ENCODE results near the gene STAMBPL1.

STAMBPL1 gene

DNA sequence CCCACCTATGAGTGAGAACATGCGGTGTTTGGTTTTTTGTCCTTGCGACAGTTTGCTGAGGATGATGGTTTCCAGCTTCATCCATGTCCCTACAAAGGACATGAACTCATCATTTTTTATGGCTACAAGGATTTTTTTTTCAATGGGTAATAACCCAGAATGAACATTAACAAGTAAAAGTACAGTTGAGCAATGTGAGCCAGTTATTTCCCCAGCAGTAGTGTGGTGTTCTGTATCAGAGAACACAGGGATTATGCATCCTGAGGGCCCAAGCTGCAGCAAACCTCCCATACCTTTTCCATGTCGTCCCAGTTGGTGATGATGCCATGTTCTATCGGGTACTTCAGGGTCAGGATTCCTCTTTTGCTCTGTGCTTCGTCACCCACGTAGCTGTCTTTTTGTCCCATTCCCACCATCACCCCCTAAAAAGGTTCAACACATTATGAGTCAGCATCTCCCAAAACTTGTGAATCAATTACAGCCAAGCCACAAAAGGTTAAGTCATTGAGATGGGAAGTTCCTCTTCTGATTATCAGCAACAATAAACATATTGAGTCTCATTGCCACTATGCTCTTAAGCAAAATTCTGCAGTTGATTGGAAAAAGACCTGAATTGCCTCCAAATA, 67.0 kb downstream of the STAMBPL1 start:
- Histone ChIP-seq H4K20me1 (ENCODE audit: insufficient read depth, low read length, poor library complexity, severe bottlenecking) (no peaks in the 10 kb centered on the region), H3K27me3 (ENCODE audit: insufficient read depth, low read length, poor library complexity, severe bottlenecking) (no peaks in the 10 kb centered on the region), H3K4me3 (ENCODE audit: low read length, poor library complexity, severe bottlenecking) (no peak overlapping the region), H2AFZ (ENCODE audit: low read length) (no peak overlapping the region), H3F3A (ENCODE audit: low read depth) (no peaks in the 10 kb centered on the region), H3K4me2 (ENCODE audit: low read depth, low read length, poor library complexity, severe bottlenecking) (no peak overlapping the region), H3K4me1 (ENCODE audit: insufficient read depth, low read length, poor library complexity, severe bottlenecking) (peaks cover 18% of the 10 kb centered on the region), H3K9ac (ENCODE audit: low read depth, low read length, poor library complexity, severe bottlenecking) (no peak overlapping the region), H3K79me2 (ENCODE audit: insufficient read depth, low read length) (no peaks in the 10 kb centered on the region), H3K9me2 (replicated peaks; ENCODE audit: low read depth, low read length) (no peaks in the 10 kb centered on the region), H3K36me3 (ENCODE audit: insufficient read depth, low read length) (no peaks in the 10 kb centered on the region), H3K9me3 (ENCODE audit: insufficient read depth, low read depth, low read length) (no peaks in the 10 kb centered on the region)
- TF ChIP-seq, protein P1, sequence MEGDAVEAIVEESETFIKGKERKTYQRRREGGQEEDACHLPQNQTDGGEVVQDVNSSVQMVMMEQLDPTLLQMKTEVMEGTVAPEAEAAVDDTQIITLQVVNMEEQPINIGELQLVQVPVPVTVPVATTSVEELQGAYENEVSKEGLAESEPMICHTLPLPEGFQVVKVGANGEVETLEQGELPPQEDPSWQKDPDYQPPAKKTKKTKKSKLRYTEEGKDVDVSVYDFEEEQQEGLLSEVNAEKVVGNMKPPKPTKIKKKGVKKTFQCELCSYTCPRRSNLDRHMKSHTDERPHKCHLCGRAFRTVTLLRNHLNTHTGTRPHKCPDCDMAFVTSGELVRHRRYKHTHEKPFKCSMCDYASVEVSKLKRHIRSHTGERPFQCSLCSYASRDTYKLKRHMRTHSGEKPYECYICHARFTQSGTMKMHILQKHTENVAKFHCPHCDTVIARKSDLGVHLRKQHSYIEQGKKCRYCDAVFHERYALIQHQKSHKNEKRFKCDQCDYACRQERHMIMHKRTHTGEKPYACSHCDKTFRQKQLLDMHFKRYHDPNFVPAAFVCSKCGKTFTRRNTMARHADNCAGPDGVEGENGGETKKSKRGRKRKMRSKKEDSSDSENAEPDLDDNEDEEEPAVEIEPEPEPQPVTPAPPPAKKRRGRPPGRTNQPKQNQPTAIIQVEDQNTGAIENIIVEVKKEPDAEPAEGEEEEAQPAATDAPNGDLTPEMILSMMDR (conservative IDR thresholded peaks at IDR 0.05; ENCODE audit: low read length): no peak
- TF ChIP-seq EZH2phosphoT487 (IDR thresholded peaks at IDR 0.05; ENCODE audit: borderline replicate concordance): no peak

DNA sequence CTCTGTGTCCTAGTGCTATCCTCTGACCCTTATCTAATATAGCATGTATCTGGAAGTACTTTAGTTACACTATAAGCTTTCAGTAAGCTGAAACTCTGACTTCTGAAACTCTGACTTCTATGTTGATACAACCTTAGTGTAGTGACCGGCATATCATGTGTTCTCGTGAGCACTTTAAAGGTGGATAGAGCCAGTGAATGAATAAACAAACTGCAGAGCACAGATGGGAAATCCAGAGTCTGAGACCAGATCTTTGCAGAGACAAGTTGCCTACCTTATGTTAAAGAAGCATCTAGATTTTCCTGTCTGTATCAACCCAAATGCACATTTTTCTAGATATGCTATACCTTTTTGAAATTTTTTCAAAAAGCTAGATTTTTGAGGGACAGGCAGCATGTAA, 69.0 kb downstream of the STAMBPL1 start:
- no peaks in the 10 kb centered on the region for H3K9me3 ChIP-seq (ENCODE audit: insufficient read depth, low read depth, low read length)
- H3K79me2 ChIP-seq (ENCODE audit: insufficient read depth, low read length): no peaks in the 10 kb centered on the region
- no peak for TF ChIP-seq EZH2phosphoT487 (IDR thresholded peaks at IDR 0.05; ENCODE audit: borderline replicate concordance)
- TF ChIP-seq, protein P1 (conservative IDR thresholded peaks at IDR 0.05; ENCODE audit: low read length): no peak
- H4K20me1 ChIP-seq (ENCODE audit: insufficient read depth, low read length, poor library complexity, severe bottlenecking): no peaks in the 10 kb centered on the region
- no peaks in the 10 kb centered on the region for H3K27me3 ChIP-seq (ENCODE audit: insufficient read depth, low read length, poor library complexity, severe bottlenecking)
- H3K4me1 ChIP-seq (ENCODE audit: insufficient read depth, low read length, poor library complexity, severe bottlenecking): peaks cover 18% of the 10 kb centered on the region
- no peak overlapping the region for H2AFZ ChIP-seq (ENCODE audit: low read length)
- no peaks in the 10 kb centered on the region for H3K36me3 ChIP-seq (ENCODE audit: insufficient read depth, low read length)
- no peaks in the 10 kb centered on the region for H3F3A ChIP-seq (ENCODE audit: low read depth)
- no peak overlapping the region for H3K4me3 ChIP-seq (ENCODE audit: low read length, poor library complexity, severe bottlenecking)
- no peaks in the 10 kb centered on the region for H3K9me2 ChIP-seq (replicated peaks; ENCODE audit: low read depth, low read length)
- no peak overlapping the region for H3K9ac ChIP-seq (ENCODE audit: low read depth, low read length, poor library complexity, severe bottlenecking)
- H3K4me2 ChIP-seq (ENCODE audit: low read depth, low read length, poor library complexity, severe bottlenecking): no peak overlapping the region

DNA sequence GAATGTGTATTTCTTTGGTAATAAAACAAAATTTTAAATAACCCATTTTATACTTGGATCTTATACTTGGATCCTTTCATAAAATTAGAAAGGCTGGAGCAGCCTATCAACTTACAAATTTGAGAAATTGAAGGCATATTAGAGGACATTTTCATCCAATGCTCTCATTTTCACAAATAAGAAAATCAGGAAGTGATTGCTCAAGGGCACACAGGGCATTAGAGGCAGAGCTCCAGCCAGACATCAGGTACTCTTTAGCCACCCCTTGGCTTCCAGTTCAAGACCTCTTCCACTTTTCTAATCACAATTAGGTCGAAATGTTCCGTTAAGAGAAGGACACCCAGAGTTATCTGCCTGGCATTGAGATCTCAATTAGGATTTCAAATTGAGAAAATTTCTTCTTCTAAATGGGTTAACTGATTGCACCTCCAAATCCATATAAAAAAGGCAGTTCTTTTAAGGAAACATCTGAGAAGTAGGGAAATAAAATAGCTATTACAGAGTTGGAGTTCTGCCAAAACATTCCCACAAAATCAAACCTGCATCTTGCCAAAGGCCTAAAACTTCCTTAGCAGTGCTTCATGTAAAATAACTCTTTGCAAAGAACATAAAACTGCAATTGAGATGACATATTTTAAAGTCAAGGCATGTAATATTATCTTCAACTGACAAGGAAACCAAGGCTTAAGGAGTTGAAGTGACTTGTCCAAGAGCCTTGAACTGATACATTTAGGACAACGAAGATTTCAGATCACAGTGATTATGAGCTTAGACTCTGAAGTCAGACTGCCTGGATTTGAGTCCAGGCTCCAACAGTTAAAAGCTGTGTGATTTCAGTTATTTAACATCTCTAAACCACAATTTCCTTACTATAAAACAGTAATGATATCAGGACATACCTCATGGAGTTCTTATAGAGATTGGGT, 70.1 kb downstream of the STAMBPL1 start:
- no peak overlapping the region for H2AFZ ChIP-seq (ENCODE audit: low read length)
- H3K9me2 ChIP-seq (replicated peaks; ENCODE audit: low read depth, low read length): no peaks in the 10 kb centered on the region
- no peaks in the 10 kb centered on the region for H3K79me2 ChIP-seq (ENCODE audit: insufficient read depth, low read length)
- no peaks in the 10 kb centered on the region for H3F3A ChIP-seq (ENCODE audit: low read depth)
- peaks cover 18% of the 10 kb centered on the region for H3K4me1 ChIP-seq (ENCODE audit: insufficient read depth, low read length, poor library complexity, severe bottlenecking)
- H3K27me3 ChIP-seq (ENCODE audit: insufficient read depth, low read length, poor library complexity, severe bottlenecking): no peaks in the 10 kb centered on the region
- TF ChIP-seq, protein P1 (conservative IDR thresholded peaks at IDR 0.05; ENCODE audit: low read length): no peak
- no peak for TF ChIP-seq EZH2phosphoT487 (IDR thresholded peaks at IDR 0.05; ENCODE audit: borderline replicate concordance)
- H3K9me3 ChIP-seq (ENCODE audit: insufficient read depth, low read depth, low read length): no peaks in the 10 kb centered on the region
- no peak overlapping the region for H3K4me3 ChIP-seq (ENCODE audit: low read length, poor library complexity, severe bottlenecking)
- no peaks in the 10 kb centered on the region for H4K20me1 ChIP-seq (ENCODE audit: insufficient read depth, low read length, poor library complexity, severe bottlenecking)
- H3K36me3 ChIP-seq (ENCODE audit: insufficient read depth, low read length): no peaks in the 10 kb centered on the region
- H3K9ac ChIP-seq (ENCODE audit: low read depth, low read length, poor library complexity, severe bottlenecking): peak overlapping the region; percentile 2
- H3K4me2 ChIP-seq (ENCODE audit: low read depth, low read length, poor library complexity, severe bottlenecking): peak overlapping the region; percentile 57
